NK-92 treated with Interleukin-12 subunit alpha and Interleukin-12 subunit beta, amount 100 ng/mL, for 24 hours (cell line): Measurements from ENCODE around the gene CORO2B.

Experiments
- DNase-seq: peaks from one replicate; lab custom pipeline; 2025; lab: John Stamatoyannopoulos, UW

CORO2B gene

DNA sequence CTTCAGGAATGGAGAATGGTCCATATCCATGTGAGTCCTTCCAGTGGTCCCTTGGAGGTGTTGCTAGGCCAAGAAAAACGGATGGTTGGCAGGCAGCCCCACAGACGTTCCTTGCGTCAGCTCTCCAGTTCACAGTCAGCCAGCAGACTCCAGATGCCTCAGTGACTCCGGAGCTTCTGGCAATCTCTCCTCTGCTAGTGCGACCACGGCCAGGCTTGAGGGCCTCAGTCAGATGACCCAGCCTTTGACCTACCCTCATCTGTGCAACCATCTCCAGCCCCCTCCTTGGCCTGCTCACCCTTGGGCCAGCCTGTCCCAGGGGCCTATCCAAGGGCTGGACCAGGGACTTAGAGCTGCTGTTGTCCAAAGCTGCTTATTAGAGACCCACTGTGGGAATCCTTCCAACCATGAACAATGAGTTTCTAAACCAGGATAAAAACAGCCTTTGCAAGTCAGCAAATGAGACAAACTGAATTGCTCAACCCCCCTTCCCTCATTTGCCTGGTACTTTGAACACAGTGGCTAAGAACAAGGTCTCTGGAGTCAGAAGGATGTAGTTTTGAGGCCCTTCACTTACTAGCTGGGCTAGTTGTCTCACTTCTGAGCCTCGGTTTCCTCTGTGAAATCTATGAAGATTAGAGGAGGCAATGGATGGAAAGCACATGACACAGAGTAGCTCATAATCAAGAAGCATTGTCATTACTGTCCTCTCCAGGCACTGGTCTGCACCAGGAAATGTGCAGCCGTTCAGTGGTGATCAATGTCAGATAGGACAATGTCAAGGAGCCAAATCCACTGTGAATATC is 197.1 kb downstream of the CORO2B start:
- DNase-seq = no peak

GRCh38 chr15:68776477-68777270 is 197.9 kb downstream of the CORO2B start:
- no peak for DNase-seq
